NCI-H748 treated with DMSO at 0.1 percent for 48 hours (cell line): Measurements from ENCODE around the gene DHRS12.

Experiments
- DNase-seq: peaks from one replicate; lab custom pipeline; 2025; lab: John Stamatoyannopoulos, UW

Gene DHRS12

GRCh38 chr13:51806566-51806965 is 2.6 kb upstream of the DHRS12 start:
- DNase-seq, result no peak

GRCh38 chr13:51805925-51806324 is 2.0 kb upstream of the DHRS12 start:
- DNase-seq, result no peak

- DNase-seq, result no peak
Measured at GRCh38 chr13:51805313-51805712, 1.4 kb upstream of the DHRS12 start.

- DNase-seq, result no peak
Measured at GRCh38 chr13:51804295-51805172, 571 bp upstream of the DHRS12 start.

GRCh38 chr13:51802631-51803418 is 1.1 kb downstream of the DHRS12 start:
- peak; percentile 29 for DNase-seq

- no peak for DNase-seq
Measured at GRCh38 chr13:51801631-51802099, 2.3 kb downstream of the DHRS12 start.

- no peak for DNase-seq
Measured at GRCh38 chr13:51800486-51800885, 3.5 kb downstream of the DHRS12 start.

- DNase-seq, result no peak
Measured at GRCh38 chr13:51799261-51799660, 4.7 kb downstream of the DHRS12 start.

GRCh38 chr13:51797664-51798488 is 6.1 kb downstream of the DHRS12 start:
- DNase-seq, result peak; percentile 61

GRCh38 chr13:51796546-51796945 is 7.4 kb downstream of the DHRS12 start:
- DNase-seq, result no peak

- DNase-seq, result no peak
Measured at GRCh38 chr13:51795419-51795818, 8.5 kb downstream of the DHRS12 start.

GRCh38 chr13:51794964-51795363 is 9.0 kb downstream of the DHRS12 start:
- DNase-seq, result no peak

- DNase-seq, result no peak
Measured at GRCh38 chr13:51793570-51794271, 10.2 kb downstream of the DHRS12 start.

- DNase-seq, result no peak
Measured at GRCh38 chr13:51786425-51787265, 17.3 kb downstream of the DHRS12 start.

- DNase-seq, result peak; percentile 84
Measured at GRCh38 chr13:51785712-51786424, 18.1 kb downstream of the DHRS12 start.

- DNase-seq, result no peak
Measured at GRCh38 chr13:51784097-51784496, 19.9 kb downstream of the DHRS12 start.

- no peak for DNase-seq
Measured at GRCh38 chr13:51783428-51784094, 20.4 kb downstream of the DHRS12 start.

GRCh38 chr13:51782026-51782710 is 21.8 kb downstream of the DHRS12 start:
- DNase-seq, result no peak
